Fibroblast of pulmonary artery (primary cell): ENCODE measurements around the gene RRAS2.

Experiments
- DNase-seq: peaks from one replicate; pipeline ENCODE4 v3.0.0-alpha.2; 2010; ENCODE audit warnings: low read depth
- H3K4me3 ChIP-seq: replicated peaks from 2 replicates; pipeline ENCODE4 v1.5.1; 2011; ENCODE audit warnings: low read depth, mild to moderate bottlenecking, control low read depth, low read length, moderate library complexity
- TF ChIP-seq, protein P1 (sequence below): IDR thresholded peaks from 2 replicates; pipeline ENCODE4 v1.5.1; 2011; ENCODE audit warnings: mild to moderate bottlenecking, control low read depth, low read length, inconsistent platforms; ENCODE audit errors: missing control alignments

The RRAS2 gene

GRCh38 chr11:14261066-14261465 lies 97.9 kb downstream of the RRAS2 start:
- TF ChIP-seq, protein P1, sequence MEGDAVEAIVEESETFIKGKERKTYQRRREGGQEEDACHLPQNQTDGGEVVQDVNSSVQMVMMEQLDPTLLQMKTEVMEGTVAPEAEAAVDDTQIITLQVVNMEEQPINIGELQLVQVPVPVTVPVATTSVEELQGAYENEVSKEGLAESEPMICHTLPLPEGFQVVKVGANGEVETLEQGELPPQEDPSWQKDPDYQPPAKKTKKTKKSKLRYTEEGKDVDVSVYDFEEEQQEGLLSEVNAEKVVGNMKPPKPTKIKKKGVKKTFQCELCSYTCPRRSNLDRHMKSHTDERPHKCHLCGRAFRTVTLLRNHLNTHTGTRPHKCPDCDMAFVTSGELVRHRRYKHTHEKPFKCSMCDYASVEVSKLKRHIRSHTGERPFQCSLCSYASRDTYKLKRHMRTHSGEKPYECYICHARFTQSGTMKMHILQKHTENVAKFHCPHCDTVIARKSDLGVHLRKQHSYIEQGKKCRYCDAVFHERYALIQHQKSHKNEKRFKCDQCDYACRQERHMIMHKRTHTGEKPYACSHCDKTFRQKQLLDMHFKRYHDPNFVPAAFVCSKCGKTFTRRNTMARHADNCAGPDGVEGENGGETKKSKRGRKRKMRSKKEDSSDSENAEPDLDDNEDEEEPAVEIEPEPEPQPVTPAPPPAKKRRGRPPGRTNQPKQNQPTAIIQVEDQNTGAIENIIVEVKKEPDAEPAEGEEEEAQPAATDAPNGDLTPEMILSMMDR = no peak
- H3K4me3 ChIP-seq = no peak overlapping the region
- no peak for DNase-seq

- no peak for DNase-seq
- TF ChIP-seq, protein P1 = no peak
- H3K4me3 ChIP-seq = no peak overlapping the region
Observed at GRCh38 chr11:14259878-14260277, 99.1 kb downstream of the RRAS2 start.

- no peak overlapping the region for H3K4me3 ChIP-seq
- TF ChIP-seq, protein P1 = no peak
Observed at GRCh38 chr11:14259186-14259784, 99.7 kb downstream of the RRAS2 start.

DNA sequence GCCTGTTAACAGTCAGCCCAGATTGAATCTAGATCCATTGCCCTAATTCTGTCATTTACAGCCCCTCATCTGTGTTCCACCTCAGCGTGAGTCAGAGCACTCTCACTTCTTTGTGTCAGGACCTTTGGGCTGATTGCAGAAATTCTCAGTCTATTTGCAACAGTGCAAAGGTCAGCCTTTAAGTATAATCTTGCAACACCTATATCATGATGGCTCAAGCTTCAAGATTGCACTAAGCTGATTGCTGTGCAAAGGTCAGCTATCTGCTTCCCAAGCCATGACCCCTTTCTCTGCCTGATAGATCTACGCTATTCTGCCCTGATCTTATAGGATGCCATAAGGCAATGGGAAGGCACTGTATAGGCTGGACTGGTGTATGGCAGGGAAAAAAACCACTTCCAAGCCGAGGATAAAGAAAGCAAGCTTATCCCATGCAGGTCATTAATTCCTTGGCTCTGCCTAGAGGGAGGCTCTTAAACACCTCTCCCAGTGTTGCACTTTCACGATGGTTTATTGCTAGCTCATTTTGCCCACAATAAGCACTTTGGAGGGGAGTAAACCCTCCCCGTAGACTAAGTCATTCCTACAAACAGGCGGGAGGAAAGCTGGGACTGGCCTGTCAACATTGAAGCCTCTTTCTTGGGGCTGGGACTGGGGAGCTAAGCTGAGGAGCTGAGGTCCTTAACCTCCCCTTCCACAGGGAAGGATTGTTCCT lies 100.6 kb downstream of the RRAS2 start:
- DNase-seq = peak; percentile 28
- TF ChIP-seq, protein P1 = no peak
- no peak overlapping the region for H3K4me3 ChIP-seq

More at GRCh38 chr11:14259186-14259784, 99.7 kb downstream of the RRAS2 start:
- no peak for DNase-seq

GRCh38 chr11:14255238-14255534 lies 103.8 kb downstream of the RRAS2 start:
- H3K4me3 ChIP-seq = no peak overlapping the region
- DNase-seq = no peak
- TF ChIP-seq, protein P1 = no peak

- DNase-seq = no peak
- TF ChIP-seq, protein P1 = no peak
- H3K4me3 ChIP-seq = no peak overlapping the region
Observed at GRCh38 chr11:14254533-14255237, 104.3 kb downstream of the RRAS2 start.
